K562 (cell line): ENCODE data around the gene TRIM14. TPM values are rescaled to one million over a fixed set of nuclear protein-coding genes. Genes with fewer than 3 reads are reported as not detected.

Source experiments
- ATAC-seq: fragments of 200-7000 bp; cut with Tn5 transposase; 3 replicates; pipeline ENCODE4 v1.9.1; 2020; ENCODE audit warnings: moderate library complexity
- BruUV-seq: library from RNA; stranded (reverse); fragments of 400-500 nt; replicated peaks from 2 replicates; lab custom pipeline; 2021; lab: Mats Ljungman, UMichigan
- CTCF ChIA-PET: fragments of 300-600 bp; formaldehyde crosslinking; extraction: SDS; loops from one replicate; lab custom pipeline; 2021; ENCODE audit warnings: low intra/inter-chr PET ratio; lab: Yijun Ruan, JAX
- POLR2A ChIA-PET: fragments of 300-600, 350-650 bp; sonication (Branson Sonifier 250); formaldehyde crosslinking; extraction: SDS; loops from one replicate; lab custom pipeline; 2021; ENCODE audit warnings: antibody characterized with exemption, inconsistent platforms; lab: Yijun Ruan, JAX
- DNase-seq, 4 experiments: peaks; one replicate each; pipeline versions ENCODE4 v3.0.0 to v3.0.0-alpha.2; 2011 to 2018; ENCODE audit warnings: low spot score in 3 of 4, mixed read lengths in 3 of 4; ENCODE audit errors: extremely low read depth in 1 of 4
- FAIRE-seq: peaks from 2 replicates; lab custom pipeline; 2011; peaks lifted over from hg19 to GRCh38; lab: Jason Lieb, UNC
- H2AFZ ChIP-seq: 2 replicates; pipeline ENCODE4 v1.6.0; 2011; ENCODE audit warnings: low read depth, low read length, control low read depth, inconsistent platforms
- H3K27ac ChIP-seq: fragments of 200-600 bp; 3 replicates; pipeline ENCODE4 v1.8.0; 2011; ENCODE audit warnings: low read depth, mild to moderate bottlenecking, control low read depth, inconsistent platforms, low read length, moderate library complexity, mixed read lengths; ENCODE audit errors: extremely low read depth
- H3K27me3 ChIP-seq, 2 experiments: fragments of 300-600 bp in 1 of 2; 2 replicates in 1 of 2; 3 replicates in 1 of 2; pipeline versions ENCODE4 v1.6.0 to v1.8.0; 2011; ENCODE audit warnings: inconsistent platforms in 2 of 2, low read length in 2 of 2, mild to moderate bottlenecking in 1 of 2, mixed read lengths in 1 of 2, moderate library complexity in 1 of 2; ENCODE audit not compliant: control insufficient read depth in 2 of 2, insufficient read depth in 2 of 2
- H3K36me3 ChIP-seq: fragments of 300-600 bp; 3 replicates; pipeline ENCODE4 v1.8.0; 2011; ENCODE audit warnings: mild to moderate bottlenecking, low read length, inconsistent platforms; ENCODE audit not compliant: control insufficient read depth, insufficient read depth
- H3K4me1 ChIP-seq, 2 experiments: fragments of 200-600 bp in 1 of 2; replicated peaks in 1 of 2; 2 replicates in 1 of 2; 3 replicates in 1 of 2; pipeline versions ENCODE4 v1.5.1 to v1.8.0; 2011; ENCODE audit warnings: inconsistent platforms in 2 of 2, low read length in 2 of 2, mild to moderate bottlenecking in 1 of 2, mixed read lengths in 1 of 2, moderate library complexity in 1 of 2; ENCODE audit not compliant: control insufficient read depth in 2 of 2, insufficient read depth in 2 of 2
- H3K4me2 ChIP-seq: 2 replicates; pipeline ENCODE4 v1.6.1; 2011; ENCODE audit warnings: low read length, control low read depth, inconsistent platforms, mixed read lengths; ENCODE audit not compliant: insufficient read depth
- H3K4me3 ChIP-seq: fragments of 200-600 bp; sonication (generic), shearing (Covaris generic); 2 replicates; pipeline ENCODE4 v1.5.1; 2016; ENCODE audit warnings: control low read depth, inconsistent platforms
- H3K79me2 ChIP-seq: fragments of 200-600 bp; 3 replicates; pipeline ENCODE4 v1.8.0; 2011; ENCODE audit warnings: low read length, inconsistent platforms; ENCODE audit not compliant: control insufficient read depth, insufficient read depth
- H3K9ac ChIP-seq, 2 experiments: 2 replicates each; pipeline versions ENCODE4 v1.6.0 to v1.6.1; 2011; ENCODE audit warnings: low read depth in 2 of 2, low read length in 2 of 2, control low read depth in 1 of 2, inconsistent platforms in 1 of 2, mild to moderate bottlenecking in 1 of 2, mixed read lengths in 1 of 2; ENCODE audit not compliant: insufficient read depth in 1 of 2
- H3K9me1 ChIP-seq: one replicate; pipeline ENCODE4 v1.6.0; 2011; ENCODE audit warnings: inconsistent platforms, mild to moderate bottlenecking, low read length, moderate library complexity; ENCODE audit not compliant: control insufficient read depth, insufficient read depth
- H3K9me3 ChIP-seq: replicated peaks from 2 replicates; pipeline ENCODE4 v1.5.1; 2011; ENCODE audit warnings: low read depth, low read length, inconsistent platforms; ENCODE audit not compliant: control insufficient read depth, insufficient read depth
- H4K20me1 ChIP-seq: replicated peaks from 2 replicates; pipeline ENCODE4 v1.6.1; 2011; ENCODE audit warnings: low read length, inconsistent platforms, mixed read lengths; ENCODE audit not compliant: control insufficient read depth, insufficient read depth
- AFF1 ChIP-seq, 2 experiments: fragments of 450-650 bp; IDR thresholded peaks; 2 replicates each; pipeline ENCODE4 v1.6.1; 2018; ENCODE audit warnings: mild to moderate bottlenecking in 2 of 2, low read depth in 1 of 2; ENCODE audit not compliant: partially characterized antibody in 2 of 2
- BHLHE40 ChIP-seq: IDR thresholded peaks from 2 replicates; pipeline ENCODE4 v1.6.1; 2011; ENCODE audit warnings: low read length, improper control_type of control experiment
- EGR1 ChIP-seq: fragments of 450-650 bp; conservative IDR thresholded peaks from 2 replicates; pipeline ENCODE4 v1.6.1; 2017; ENCODE audit warnings: mild to moderate bottlenecking
- FOXM1 ChIP-seq, 2 experiments: fragments of 450-650 bp in 1 of 2; sonication (generic) in 1 of 2; formaldehyde crosslinking in 1 of 2; IDR thresholded peaks; 2 replicates each; pipeline versions ENCODE4 v1.6.1 to v1.9.0; 2017 to 2022; ENCODE audit warnings: low read depth in 2 of 2, mild to moderate bottlenecking in 2 of 2, missing genetic modification reagents in 1 of 2, moderate library complexity in 1 of 2
- GTF2B ChIP-seq: IDR thresholded peaks from 2 replicates; pipeline ENCODE4 v1.6.1; 2011; ENCODE audit not compliant: insufficient read length; ENCODE audit errors: extremely low read depth
- IFI16 ChIP-seq: fragments of 250-450 bp; sonication (Bioruptor Pico); IDR thresholded peaks from 2 replicates; pipeline ENCODE4 v2.1.2; 2022; ENCODE audit warnings: mild to moderate bottlenecking, inconsistent platforms
- NKRF ChIP-seq: fragments of 450-650 bp; IDR thresholded peaks from 2 replicates; pipeline ENCODE4 v1.6.1; 2016; ENCODE audit warnings: borderline replicate concordance
- YBX1 ChIP-seq: fragments of 450-650 bp; IDR thresholded peaks from 2 replicates; pipeline ENCODE4 v1.7.1; 2016; ENCODE audit warnings: mild to moderate bottlenecking
- ZBTB26 ChIP-seq: fragments of 450-650 bp; formaldehyde crosslinking; IDR thresholded peaks from 2 replicates; pipeline ENCODE4 v1.4.0; 2022; ENCODE audit warnings: missing genetic modification characterization
- ZEB2 ChIP-seq: fragments of 450-650 bp; IDR thresholded peaks from 2 replicates; pipeline ENCODE4 v1.6.1; 2016
- ZNF165 ChIP-seq: fragments of 250-450 bp; sonication (Bioruptor Pico); IDR thresholded peaks from 2 replicates; pipeline ENCODE4 v1.4.0; 2020; ENCODE audit warnings: borderline replicate concordance
- ZNF212 ChIP-seq: fragments of 450-650 bp; formaldehyde crosslinking; IDR thresholded peaks from 2 replicates; pipeline ENCODE4 v1.4.0; 2020; ENCODE audit warnings: mild to moderate bottlenecking
- WGBS: fragments of 100-300 bp; shearing (Covaris generic); methylation state at CpG from one replicate; pipeline ENCODE4 v1.1.6; 2016; ENCODE audit warnings: low coverage, mixed read lengths; ENCODE audit not compliant: insufficient coverage; ENCODE audit errors: missing lambda C conversion rate; 5-methylcytosine and 5-hydroxymethylcytosine counted together
- in situ Hi-C: fragments of 300-500 bp; cut with MboI; formaldehyde crosslinking; loops from 4 replicates; pipeline ENCODE4 v1.15.0; 2018; ENCODE audit warnings: inconsistent platforms, mixed read lengths
- intact Hi-C: fragments of 100-400 bp; cut with micrococcal nuclease; formaldehyde crosslinking; loops from 2 replicates; pipeline ENCODE4 v1.14.2; 2022
- polyA plus RNA-seq, 8 experiments: library from polyadenylated mRNA; depleted of rRNA in 4 of 8; stranded (reverse) in 5 of 8; unstranded in 3 of 8; fragments of >200 nt; fragmentation: Nextera tagmentation in 2 of 8; fragmentation: Illumina TruSeq in 1 of 8; extraction: Ambion mirVana in 2 of 8; extraction: Trizol in 1 of 8; gene quantifications; 2 replicates each; pipeline versions ENCODE4 v1.2.1 to v1.2.3, GENCODE V29; 2011 to 2014; ENCODE audit warnings: inconsistent platforms in 1 of 8, missing spikeins in 1 of 8
- total RNA-seq, 7 experiments: library from RNA; depleted of rRNA in 6 of 7; stranded (reverse); fragments of >200 nt in 6 of 7; fragmentation: Illumina TruSeq in 2 of 7; extraction: Trizol in 2 of 7; gene quantifications; 2 replicates each; pipeline versions ENCODE4 v1.2.1 to v1.2.3, GENCODE V29; 2011 to 2021; ENCODE audit warnings: low replicate concordance in 1 of 7

The TRIM14 gene
- total and polyA plus RNA-seq, 9 of the 15 experiments (the other 6 are each of a cell fraction or from before 2014, with no cell fraction given): 7.6 to 41.0 (median 17.9) TPM

DNA sequence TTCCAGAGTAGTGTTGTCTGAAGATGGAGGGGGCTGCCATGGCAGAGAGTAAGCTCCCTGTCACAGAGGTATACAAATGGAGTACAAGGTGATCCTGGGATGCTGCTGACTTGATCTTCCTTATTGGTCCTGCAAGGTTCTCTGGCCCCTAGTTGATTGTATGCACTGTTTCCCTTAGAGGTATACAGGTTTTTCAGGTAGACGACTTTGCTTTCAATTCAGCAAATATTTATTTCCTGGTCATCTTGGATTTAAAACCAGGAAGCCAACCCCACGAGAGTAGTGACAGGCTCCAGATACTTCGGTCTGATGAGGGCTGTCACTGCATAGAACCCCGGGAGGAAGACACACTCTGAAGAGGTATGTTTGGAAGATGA, 16.5 kb upstream of the TRIM14 start (continued):
- TF ChIP-seq NKRF: no peak
- TF ChIP-seq IFI16: no peak
- TF ChIP-seq ZBTB26: no peak

- Histone ChIP-seq H3K27ac (no peak overlapping the region), H3K9me1 (no peaks in the 10 kb centered on the region), H3K9ac (0 out of 4 replicates have a peak overlapping the region, but pooled peaks of 1 of the 2 experiments have one; percentile 37), H3K9me3 (no peaks in the 10 kb centered on the region), H3K4me2 (no peak overlapping the region), H4K20me1 (no peaks in the 10 kb centered on the region), H3K4me1 (no peaks in the 10 kb centered on the region; a peak in 1 of 5 replicates), H3K27me3 (no peaks in the 10 kb centered on the region), H3K36me3 (peaks cover 69% of the 10 kb centered on the region; the same call in 2 of the 3 replicates), H3K4me3 (no peak overlapping the region), H3K79me2 (no peaks in the 10 kb centered on the region), H2AFZ (no peak overlapping the region)
- in situ Hi-C loops: no loop called here
- ChIA-PET CTCF (no interaction called here), POLR2A (interaction anchor here (0.6 to 1.3 kb wide), 2 partner anchors 8 to 229 kb away, joined by 3 to 4 read pairs; no protein-coding TSS in a partner anchor)
- WGBS: 87% methylated on average over 12 of the region's 12 CpGs
- DNase-seq (no peak), FAIRE-seq (no peak), ATAC-seq (no peak)
- intact Hi-C loops: no loop called here
- BruUV-seq: no TSS peak
- no peak for TF ChIP-seq ZNF212 (CRISPR knock-in tag)
- no peak for TF ChIP-seq YBX1
- TF ChIP-seq FOXM1 (IDR thresholded peaks at IDR 0.05; ENCODE audit: low read depth): no peak
- no peak for TF ChIP-seq FOXM1 (CRISPR knock-in tag; IDR thresholded peaks at IDR 0.05; ENCODE audit: low read depth)
- TF ChIP-seq ZEB2: no peak
- TF ChIP-seq EGR1: no peak
- no peak for TF ChIP-seq BHLHE40
- no peak for TF ChIP-seq AFF1 (IDR thresholded peaks at IDR 0.05; ENCODE audit: low read depth in 1 of 2, partially characterized antibody in 2 of 2)
- no peak for TF ChIP-seq GTF2B
- TF ChIP-seq ZNF165 (CRISPR knock-in tag): no peak
These were observed 15.9 kb upstream of the TRIM14 start for GRCh38 chr9:98134702-98135557.
